Right lobe of liver (tissue), 6 donors: ENCODE results near the gene ST6GALNAC4. TPM values are rescaled to one million over a fixed set of nuclear protein-coding genes. Genes with fewer than 3 reads are reported as not detected.

Experiments
- ATAC-seq, 4 donors: fragments of 200-7000 bp; cut with Tn5 transposase; one replicate each; pipeline ENCODE4 v1.9.1; 2020; ENCODE audit warnings: mild to moderate bottlenecking in 4 of 4, moderate library complexity in 4 of 4
- DNase-seq, 3 donors: peaks; one replicate each; pipeline ENCODE4 v3.0.0-alpha.2; 2020
- H3K27ac ChIP-seq, 3 donors: fragments of 200-600 bp; one replicate each; pipeline ENCODE4 v1.8.0; 2022
- H3K27me3 ChIP-seq, 2 donors: fragments of 200-600 bp; one replicate each; pipeline ENCODE4 v1.8.0; 2022
- H3K36me3 ChIP-seq, 4 donors: fragments of 200-600 bp; sonication (generic) in 1 of 4; one replicate each; pipeline versions ENCODE4 v1.5.1 to v1.8.0; 2017 to 2022; ENCODE audit warnings: control low read depth in 1 of 4
- H3K4me1 ChIP-seq, 4 donors: fragments of 200-600 bp; sonication (generic) in 1 of 4; one replicate each; pipeline versions ENCODE4 v1.5.1 to v1.8.0; 2017 to 2022; ENCODE audit warnings: control low read depth in 1 of 4
- H3K4me3 ChIP-seq, 3 donors: fragments of 200-600 bp; one replicate each; pipeline ENCODE4 v1.8.0; 2022
- H3K9me3 ChIP-seq, 4 donors: fragments of 200-600 bp; sonication (generic) in 1 of 4; one replicate each; pipeline versions ENCODE4 v1.5.1 to v1.8.0; 2017 to 2022; ENCODE audit warnings: control low read depth in 1 of 4
- POLR2A ChIP-seq: fragments of 450-650 bp; IDR thresholded peaks from one replicate; pipeline ENCODE4 v1.6.1; 2017; ENCODE audit warnings: antibody characterized with exemption, mild to moderate bottlenecking
- WGBS: methylation state at CpG from one replicate; pipeline ENCODE4 v1.1.6; 2018; ENCODE audit warnings: low coverage, low lambda C conversion rate; ENCODE audit not compliant: insufficient coverage; ENCODE audit errors: missing lambda C conversion rate; 5-methylcytosine and 5-hydroxymethylcytosine counted together
- intact Hi-C, 2 donors: fragments of 100-400 bp; cut with DNase I; formaldehyde crosslinking; loops; one replicate each; pipeline versions ENCODE4 v1.11.2 to v1.14.1; 2022
- total RNA-seq, 6 experiments: library from RNA; depleted of rRNA in 2 of 6; stranded (reverse); fragments of >200 nt in 2 of 6; fragmentation: NEBNext Ultra II Directional in 3 of 6; extraction: Animal tissue kit (Norgen Biotek cat#: 25700) in 3 of 6; gene quantifications; one replicate each; pipeline versions ENCODE4 v1.1.0 to v1.2.4, GENCODE V29; 2016 to 2023
- TF ChIP-seq, protein P1 (sequence below), 4 donors: fragments of 200-600 bp in 3 of 4; fragments of 450-650 bp in 1 of 4; IDR thresholded peaks; one replicate each; pipeline versions ENCODE4 v1.5.1 to v1.8.0; 2016 to 2022; ENCODE audit warnings: antibody characterized with exemption in 4 of 4, mild to moderate bottlenecking in 2 of 4
- donor health status: DM: no; HTN: yes; CAD: no.
- donor health status: DM: no; HTN: no; CAD: no.
- donor health status: DM: no; HTN: no; CAD: no.
- donor health status: DM: no; HTN: yes; CAD: no.
- donor health status: DM: no; HTN: yes; CAD: no.

Gene ST6GALNAC4
- total RNA-seq, 6 experiments from 2014 or later: 3.2 to 23.8 (median 11.2) TPM

DNA sequence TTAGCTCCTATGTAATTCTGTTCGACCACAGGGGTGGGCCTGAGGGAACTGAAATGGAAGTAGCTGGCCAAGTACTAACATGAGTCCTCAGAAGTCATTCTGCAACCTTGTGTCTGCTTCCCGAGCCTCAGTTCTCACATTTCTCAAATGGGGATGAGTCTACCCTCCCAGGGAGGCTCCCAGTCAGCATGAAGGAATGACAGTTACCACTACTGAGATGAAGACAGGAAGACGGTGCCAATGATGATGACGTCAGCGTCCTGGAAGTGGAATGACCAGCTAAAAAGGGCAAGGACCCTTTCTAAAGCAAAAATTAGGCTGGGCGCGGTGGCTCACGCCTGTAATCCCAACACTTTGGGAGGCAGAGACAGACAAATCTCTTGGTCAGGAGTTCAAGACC lies 6.9 kb upstream of the ST6GALNAC4 start:
- intact Hi-C loops: loop anchor here (5.0 to 10.0 kb wide), 3 partner anchors 186 to 419 kb away; partner anchors contain the start of gene TOR2A (in 1 of the 2)
- Histone ChIP-seq H3K27ac (no peak overlapping the region), H3K36me3 (no peaks in the 10 kb centered on the region), H3K9me3 (no peaks in the 10 kb centered on the region), H3K4me1 (peaks cover 0 to 22% (median 3%) of the 10 kb centered on the region in 4 donors), H3K27me3 (peaks cover 0 to 9% of the 10 kb centered on the region in 2 donors), H3K4me3 (no peak overlapping the region)
- TF ChIP-seq POLR2A: no peak
- TF ChIP-seq, protein P1, sequence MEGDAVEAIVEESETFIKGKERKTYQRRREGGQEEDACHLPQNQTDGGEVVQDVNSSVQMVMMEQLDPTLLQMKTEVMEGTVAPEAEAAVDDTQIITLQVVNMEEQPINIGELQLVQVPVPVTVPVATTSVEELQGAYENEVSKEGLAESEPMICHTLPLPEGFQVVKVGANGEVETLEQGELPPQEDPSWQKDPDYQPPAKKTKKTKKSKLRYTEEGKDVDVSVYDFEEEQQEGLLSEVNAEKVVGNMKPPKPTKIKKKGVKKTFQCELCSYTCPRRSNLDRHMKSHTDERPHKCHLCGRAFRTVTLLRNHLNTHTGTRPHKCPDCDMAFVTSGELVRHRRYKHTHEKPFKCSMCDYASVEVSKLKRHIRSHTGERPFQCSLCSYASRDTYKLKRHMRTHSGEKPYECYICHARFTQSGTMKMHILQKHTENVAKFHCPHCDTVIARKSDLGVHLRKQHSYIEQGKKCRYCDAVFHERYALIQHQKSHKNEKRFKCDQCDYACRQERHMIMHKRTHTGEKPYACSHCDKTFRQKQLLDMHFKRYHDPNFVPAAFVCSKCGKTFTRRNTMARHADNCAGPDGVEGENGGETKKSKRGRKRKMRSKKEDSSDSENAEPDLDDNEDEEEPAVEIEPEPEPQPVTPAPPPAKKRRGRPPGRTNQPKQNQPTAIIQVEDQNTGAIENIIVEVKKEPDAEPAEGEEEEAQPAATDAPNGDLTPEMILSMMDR (IDR thresholded peaks at IDR 0.05): no peak
- no peak for DNase-seq
- WGBS: 60% methylated on average over 7 of the region's 8 CpGs
- no peak for ATAC-seq

DNA sequence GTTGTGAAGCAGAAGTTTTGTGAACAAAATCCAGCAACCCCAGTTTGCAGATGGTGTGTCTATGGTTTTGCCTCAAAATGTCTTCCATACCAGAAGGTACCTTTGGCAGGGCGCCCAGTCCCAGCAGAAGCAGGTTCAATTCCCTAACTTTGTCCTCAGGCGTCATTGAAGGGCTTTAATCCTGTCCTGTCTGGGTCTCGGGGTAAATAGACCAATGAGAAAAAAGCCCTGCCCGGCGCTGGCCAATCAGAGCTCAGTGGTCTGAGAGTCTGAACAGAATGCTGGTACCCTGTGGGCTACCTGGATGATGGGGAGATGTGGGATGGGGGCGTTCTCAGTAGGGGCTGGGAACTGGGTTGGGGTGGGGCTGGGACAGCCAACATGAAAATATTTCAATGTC lies 6.2 kb upstream of the ST6GALNAC4 start:
- Histone ChIP-seq H3K9me3 (no peaks in the 10 kb centered on the region), H3K27me3 (peaks cover 0 to 6% of the 10 kb centered on the region in 2 donors), H3K27ac (no peak overlapping the region), H3K4me1 (peaks cover 0 to 29% (median 3%) of the 10 kb centered on the region in 4 donors), H3K4me3 (no peak overlapping the region), H3K36me3 (no peaks in the 10 kb centered on the region)
- ATAC-seq (no peak), DNase-seq (no peak)
- TF ChIP-seq POLR2A: no peak
- TF ChIP-seq, protein P1 (IDR thresholded peaks at IDR 0.05): no peak
- intact Hi-C loops: loop anchor here (5.0 to 10.0 kb wide), 3 partner anchors 186 to 418 kb away; partner anchors contain the start of gene TOR2A (in 1 of the 2)
- WGBS: 24% methylated on average over 6 of the region's 6 CpGs

GRCh38 chr9:127921557-127922120 lies 4.8 kb upstream of the ST6GALNAC4 start:
- intact Hi-C loops: loop anchor here (5.0 to 10.0 kb wide), 3 partner anchors 184 to 417 kb away; partner anchors contain the start of gene TOR2A (in 1 of the 2)

GRCh38 chr9:127920794-127921193 lies 4.0 kb upstream of the ST6GALNAC4 start:
- DNase-seq: no peak
- TF ChIP-seq POLR2A: no peak
- TF ChIP-seq, protein P1 (IDR thresholded peaks at IDR 0.05): no peak
- WGBS: 77% methylated on average over 5 of the region's 7 CpGs
- H3K36me3 ChIP-seq: no peaks in the 10 kb centered on the region
- H3K27ac ChIP-seq: no peak overlapping the region
- no peaks in the 10 kb centered on the region for H3K9me3 ChIP-seq
- no peak overlapping the region for H3K4me3 ChIP-seq
- peaks cover 0 to 35% (median 6%) of the 10 kb centered on the region in 4 donors for H3K4me1 ChIP-seq
- no peak for ATAC-seq
- intact Hi-C loops: loop anchor here (5.0 to 10.0 kb wide), 3 partner anchors 183 to 416 kb away; partner anchors contain the start of gene TOR2A (in 1 of the 2)
- H3K27me3 ChIP-seq: no peaks in the 10 kb centered on the region

More at GRCh38 chr9:127921557-127922120, 4.8 kb upstream of the ST6GALNAC4 start:
- Histone ChIP-seq H3K36me3 (no peaks in the 10 kb centered on the region), H3K27ac (no peak overlapping the region), H3K4me1 (peaks cover 0 to 29% (median 3%) of the 10 kb centered on the region in 4 donors), H3K9me3 (no peaks in the 10 kb centered on the region), H3K4me3 (peak overlapping the region in 1 of 3 donors; percentile 21), H3K27me3 (no peaks in the 10 kb centered on the region)
- ATAC-seq: peak; percentile 44 to 54 (median 52)
- TF ChIP-seq, protein P1 (IDR thresholded peaks at IDR 0.05): peak; percentile 96 to 98 (median 97)
- TF ChIP-seq POLR2A: no peak
- peak; percentile 76 to 81 (median 77) for DNase-seq
- WGBS: 0% methylated on average over 4 of the region's 45 CpGs
